ENCODE results near the gene FES.

The FES gene

GRCh38 chr15:90869140-90869541 is 15.2 kb upstream of the FES start:
- no peak overlapping the region for H3K4me2 ChIP-seq (ENCODE audit: low read length)
- H3K9me3 ChIP-seq (ENCODE audit: low read length) = no peaks in the 10 kb centered on the region
- no peak overlapping the region for H2AFZ ChIP-seq (ENCODE audit: low read length)
- 0 out of 2 replicates have a peak, but pooled peaks cover 13% of the 10 kb centered on the region for H3K27me3 ChIP-seq (ENCODE audit: insufficient read depth, low read length)
- no peaks in the 10 kb centered on the region for H3K36me3 ChIP-seq (ENCODE audit: insufficient read depth, low read length)
- TF ChIP-seq CTCF (IDR thresholded peaks at IDR 0.05; ENCODE audit: low read length) (no peak), EZH2 (IDR thresholded peaks at IDR 0.05; ENCODE audit: borderline replicate concordance, low read length) (no peak)
- H3K4me3 ChIP-seq (ENCODE audit: low read depth, low read length, poor library complexity, severe bottlenecking) = no peak overlapping the region
- H3K79me2 ChIP-seq (ENCODE audit: insufficient read depth, low read length) = no peaks in the 10 kb centered on the region
- H4K20me1 ChIP-seq (ENCODE audit: insufficient read depth, low read length) = no peaks in the 10 kb centered on the region
- no peak overlapping the region for H3K27ac ChIP-seq (ENCODE audit: low read depth, low read length, poor library complexity, severe bottlenecking)
- H3K9me2 ChIP-seq (ENCODE audit: low read depth, low read length) = no peaks in the 10 kb centered on the region
- peaks cover 21% of the 10 kb centered on the region for H3K4me1 ChIP-seq (ENCODE audit: insufficient read depth, low read length, severe bottlenecking)
- H3F3A ChIP-seq (ENCODE audit: insufficient read depth, low read length) = no peaks in the 10 kb centered on the region
- H3K9ac ChIP-seq (ENCODE audit: low read length) = no peak overlapping the region

GRCh38 chr15:90869601-90870353 is 14.5 kb upstream of the FES start:
- no peaks in the 10 kb centered on the region for H3K9me2 ChIP-seq (ENCODE audit: low read depth, low read length)
- no peak overlapping the region for H3K27ac ChIP-seq (ENCODE audit: low read depth, low read length, poor library complexity, severe bottlenecking)
- H3F3A ChIP-seq (ENCODE audit: insufficient read depth, low read length) = no peaks in the 10 kb centered on the region
- 0 out of 2 replicates have a peak, but pooled peaks cover 13% of the 10 kb centered on the region for H3K27me3 ChIP-seq (ENCODE audit: insufficient read depth, low read length)
- TF ChIP-seq EZH2 (IDR thresholded peaks at IDR 0.05; ENCODE audit: borderline replicate concordance, low read length) = no peak
- peaks cover 21% of the 10 kb centered on the region for H3K4me1 ChIP-seq (ENCODE audit: insufficient read depth, low read length, severe bottlenecking)
- no peak overlapping the region for H2AFZ ChIP-seq (ENCODE audit: low read length)
- no peak overlapping the region for H3K9ac ChIP-seq (ENCODE audit: low read length)
- no peaks in the 10 kb centered on the region for H3K36me3 ChIP-seq (ENCODE audit: insufficient read depth, low read length)
- H3K4me3 ChIP-seq (ENCODE audit: low read depth, low read length, poor library complexity, severe bottlenecking) = no peak overlapping the region
- no peaks in the 10 kb centered on the region for H4K20me1 ChIP-seq (ENCODE audit: insufficient read depth, low read length)
- no peaks in the 10 kb centered on the region for H3K79me2 ChIP-seq (ENCODE audit: insufficient read depth, low read length)
- H3K4me2 ChIP-seq (ENCODE audit: low read length) = no peak overlapping the region
- no peaks in the 10 kb centered on the region for H3K9me3 ChIP-seq (ENCODE audit: low read length)

GRCh38 chr15:90870354-90871138 is 13.8 kb upstream of the FES start:
- H3K27ac ChIP-seq (ENCODE audit: low read depth, low read length, poor library complexity, severe bottlenecking) = no peak overlapping the region
- H3K9me2 ChIP-seq (ENCODE audit: low read depth, low read length) = no peaks in the 10 kb centered on the region
- H3K9me3 ChIP-seq (ENCODE audit: low read length) = no peaks in the 10 kb centered on the region
- H3K79me2 ChIP-seq (ENCODE audit: insufficient read depth, low read length) = no peaks in the 10 kb centered on the region
- H3K9ac ChIP-seq (ENCODE audit: low read length) = peak overlapping the region; percentile 48; the same call in 1 of the 2 replicates
- TF ChIP-seq CTCF (IDR thresholded peaks at IDR 0.05; ENCODE audit: low read length) (no peak), EZH2 (IDR thresholded peaks at IDR 0.05; ENCODE audit: borderline replicate concordance, low read length) (no peak)
- H3K36me3 ChIP-seq (ENCODE audit: insufficient read depth, low read length) = no peaks in the 10 kb centered on the region
- H3K4me2 ChIP-seq (ENCODE audit: low read length) = peak overlapping the region; percentile 74
- H2AFZ ChIP-seq (ENCODE audit: low read length) = no peak overlapping the region
- 0 out of 2 replicates have a peak, but pooled peaks cover 13% of the 10 kb centered on the region for H3K27me3 ChIP-seq (ENCODE audit: insufficient read depth, low read length)
- no peaks in the 10 kb centered on the region for H4K20me1 ChIP-seq (ENCODE audit: insufficient read depth, low read length)
- peaks cover 21% of the 10 kb centered on the region for H3K4me1 ChIP-seq (ENCODE audit: insufficient read depth, low read length, severe bottlenecking)
- H3F3A ChIP-seq (ENCODE audit: insufficient read depth, low read length) = no peaks in the 10 kb centered on the region
- peak overlapping the region; percentile 67 for H3K4me3 ChIP-seq (ENCODE audit: low read depth, low read length, poor library complexity, severe bottlenecking)

Data from OCI-LY1 (cell line).